ENCODE data around the gene WDFY2. TPM values are rescaled to one million over a fixed set of nuclear protein-coding genes. Genes with fewer than 3 reads are reported as not detected.

WDFY2 gene
- total RNA-seq, 1 experiment from 2014 or later = 6.0 TPM

- no peaks in the 10 kb centered on the region for H3K36me3 ChIP-seq
- no peak overlapping the region for H3K4me3 ChIP-seq
- H3K4me1 ChIP-seq (replicated peaks) = no peaks in the 10 kb centered on the region
- H3K27ac ChIP-seq = no peak overlapping the region
- no peak for DNase-seq (ENCODE audit: low read depth in 1 of 2, low spot score in 2 of 2)
- no peaks in the 10 kb centered on the region for H3K27me3 ChIP-seq (replicated peaks)
- H3K9me3 ChIP-seq (replicated peaks) = no peaks in the 10 kb centered on the region
Measured at GRCh38 chr13:51786425-51787265, 202.4 kb downstream of the WDFY2 start.

- H3K27ac ChIP-seq = peak overlapping the region; percentile 29
- H3K4me1 ChIP-seq (replicated peaks) = peaks cover 14% of the 10 kb centered on the region
- no peaks in the 10 kb centered on the region for H3K27me3 ChIP-seq (replicated peaks)
- DNase-seq (ENCODE audit: low read depth in 1 of 2, low spot score in 2 of 2) = peak; percentile 57 to 77
- no peaks in the 10 kb centered on the region for H3K9me3 ChIP-seq (replicated peaks)
- no peaks in the 10 kb centered on the region for H3K36me3 ChIP-seq
- H3K4me3 ChIP-seq = no peak overlapping the region
Measured at GRCh38 chr13:51793570-51794271, 209.5 kb downstream of the WDFY2 start.

- Histone ChIP-seq H3K36me3 (no peaks in the 10 kb centered on the region), H3K27me3 (replicated peaks) (no peaks in the 10 kb centered on the region)
Measured at GRCh38 chr13:51794964-51795363, 210.7 kb downstream of the WDFY2 start.

GRCh38 chr13:51795419-51795818 is 211.2 kb downstream of the WDFY2 start:
- H3K9me3 ChIP-seq (replicated peaks) = no peaks in the 10 kb centered on the region
- no peak for DNase-seq (ENCODE audit: low read depth in 1 of 2, low spot score in 2 of 2)
- no peak overlapping the region for H3K27ac ChIP-seq
- H3K4me3 ChIP-seq = no peak overlapping the region
- peaks cover 14% of the 10 kb centered on the region for H3K4me1 ChIP-seq (replicated peaks)
- no peaks in the 10 kb centered on the region for H3K36me3 ChIP-seq
- H3K27me3 ChIP-seq (replicated peaks) = no peaks in the 10 kb centered on the region

More at GRCh38 chr13:51794964-51795363, 210.7 kb downstream of the WDFY2 start:
- H3K27ac ChIP-seq = no peak overlapping the region
- H3K9me3 ChIP-seq (replicated peaks) = no peaks in the 10 kb centered on the region
- H3K4me3 ChIP-seq = no peak overlapping the region
- DNase-seq (ENCODE audit: low read depth in 1 of 2, low spot score in 2 of 2) = no peak
- peaks cover 14% of the 10 kb centered on the region for H3K4me1 ChIP-seq (replicated peaks)

- Histone ChIP-seq H3K27me3 (replicated peaks) (no peaks in the 10 kb centered on the region), H3K9me3 (replicated peaks) (no peaks in the 10 kb centered on the region), H3K36me3 (no peaks in the 10 kb centered on the region), H3K4me3 (no peak overlapping the region), H3K27ac (no peak overlapping the region), H3K4me1 (replicated peaks) (peaks cover 19% of the 10 kb centered on the region)
- no peak for DNase-seq (ENCODE audit: low read depth in 1 of 2, low spot score in 2 of 2)
Measured at GRCh38 chr13:51796546-51796945, 212.3 kb downstream of the WDFY2 start.

- H3K27ac ChIP-seq = no peak overlapping the region
- no peak for DNase-seq (ENCODE audit: low read depth in 1 of 2, low spot score in 2 of 2)
- no peak overlapping the region for H3K4me3 ChIP-seq
Measured at GRCh38 chr13:51797664-51798488, 213.6 kb downstream of the WDFY2 start.

GRCh38 chr13:51799261-51799660 is 215.0 kb downstream of the WDFY2 start:
- no peak for DNase-seq (ENCODE audit: low read depth in 1 of 2, low spot score in 2 of 2)
- H3K27me3 ChIP-seq (replicated peaks) = no peaks in the 10 kb centered on the region
- peaks cover 5% of the 10 kb centered on the region for H3K36me3 ChIP-seq
- no peak overlapping the region for H3K4me3 ChIP-seq
- H3K9me3 ChIP-seq (replicated peaks) = no peaks in the 10 kb centered on the region
- no peak overlapping the region for H3K27ac ChIP-seq
- H3K4me1 ChIP-seq (replicated peaks) = peaks cover 27% of the 10 kb centered on the region

More at GRCh38 chr13:51797664-51798488, 213.6 kb downstream of the WDFY2 start:
- H3K4me1 ChIP-seq (replicated peaks) = peaks cover 31% of the 10 kb centered on the region
- no peaks in the 10 kb centered on the region for H3K27me3 ChIP-seq (replicated peaks)
- no peaks in the 10 kb centered on the region for H3K36me3 ChIP-seq
- no peaks in the 10 kb centered on the region for H3K9me3 ChIP-seq (replicated peaks)

- Histone ChIP-seq H3K4me1 (replicated peaks) (peaks cover 33% of the 10 kb centered on the region), H3K27me3 (replicated peaks) (no peaks in the 10 kb centered on the region), H3K4me3 (no peak overlapping the region), H3K36me3 (peaks cover 5% of the 10 kb centered on the region), H3K27ac (no peak overlapping the region), H3K9me3 (replicated peaks) (no peaks in the 10 kb centered on the region)
- DNase-seq (ENCODE audit: low read depth in 1 of 2, low spot score in 2 of 2) = no peak
Measured at GRCh38 chr13:51800486-51800885, 216.2 kb downstream of the WDFY2 start.

GRCh38 chr13:51801631-51802099 is 217.4 kb downstream of the WDFY2 start:
- Histone ChIP-seq H3K27me3 (replicated peaks) (no peaks in the 10 kb centered on the region), H3K36me3 (peaks cover 5% of the 10 kb centered on the region), H3K27ac (peak overlapping the region; percentile 51; the same call in 1 of the 2 replicates), H3K4me1 (replicated peaks) (peaks cover 33% of the 10 kb centered on the region), H3K4me3 (no peak overlapping the region), H3K9me3 (replicated peaks) (no peaks in the 10 kb centered on the region)
- DNase-seq (ENCODE audit: low read depth in 1 of 2, low spot score in 2 of 2) = peak; percentile 38 to 49

GRCh38 chr13:51802631-51803418 is 218.6 kb downstream of the WDFY2 start:
- peaks cover 5% of the 10 kb centered on the region for H3K36me3 ChIP-seq
- no peaks in the 10 kb centered on the region for H3K27me3 ChIP-seq (replicated peaks)
- peak overlapping the region; percentile 99 for H3K27ac ChIP-seq
- H3K4me3 ChIP-seq = peak overlapping the region; percentile 92
- H3K9me3 ChIP-seq (replicated peaks) = no peaks in the 10 kb centered on the region
- peak in 1 of 2 experiments; percentile 9 for DNase-seq (ENCODE audit: low read depth in 1 of 2, low spot score in 2 of 2)
- H3K4me1 ChIP-seq (replicated peaks) = peaks cover 33% of the 10 kb centered on the region

- no peaks in the 10 kb centered on the region for H3K9me3 ChIP-seq (replicated peaks)
- peak within 1 kb of the TSS; percentile 92 for H3K4me3 ChIP-seq
- peak; percentile 82 to 85 for DNase-seq (ENCODE audit: low read depth in 1 of 2, low spot score in 2 of 2)
- H3K27ac ChIP-seq = peak within 1 kb of the TSS; percentile 99
- H3K4me1 ChIP-seq (replicated peaks) = peaks cover 33% of the 10 kb centered on the region
- H3K27me3 ChIP-seq (replicated peaks) = no peaks in the 10 kb centered on the region
- H3K36me3 ChIP-seq = peaks cover 5% of the 10 kb centered on the region
Measured at GRCh38 chr13:51803422-51804294, 219.4 kb downstream of the WDFY2 start, which contains the start of gene DHRS12. Gene DHRS12, minus strand, starts transcription at chr13:51804163. Its CDS starts 4,504 bp downstream, at chr13:51799659.
